Central memory CD8-positive, alpha-beta T cell (primary cell): ENCODE data around the gene C6orf132.

ENCODE experiments used
- ATAC-seq: fragments of 150-1000 bp; cut with Tn5 transposase; replicated peaks from 2 replicates; pipeline ENCODE4 v1.10.0; 2022; ENCODE audit warnings: mild to moderate bottlenecking, moderate FRiP score, moderate number of reproducible peaks; ENCODE audit not compliant: poor library complexity, severe bottlenecking; ENCODE audit errors: extremely low read depth
- DNase-seq, 2 donors: peaks; one replicate each; pipeline ENCODE4 v3.0.0; 2021; ENCODE audit warnings: low spot score in 2 of 2
- H3K27ac Mint-ChIP-seq: one replicate; pipeline ENCODE4 v1.8.0; 2022; ENCODE audit warnings: low read depth, mild to moderate bottlenecking, moderate library complexity, mixed read lengths
- H3K27me3 Mint-ChIP-seq: one replicate; pipeline ENCODE4 v1.8.0; 2022; ENCODE audit warnings: mixed read lengths
- H3K36me3 Mint-ChIP-seq: one replicate; pipeline ENCODE4 v1.8.0; 2022; ENCODE audit warnings: mild to moderate bottlenecking, moderate library complexity, mixed read lengths; ENCODE audit not compliant: insufficient read depth
- H3K4me1 Mint-ChIP-seq: one replicate; pipeline ENCODE4 v1.8.0; 2022; ENCODE audit warnings: mixed read lengths
- H3K4me3 Mint-ChIP-seq: one replicate; pipeline ENCODE4 v1.8.0; 2022; ENCODE audit warnings: mild to moderate bottlenecking, moderate library complexity, mixed read lengths
- H3K9me3 Mint-ChIP-seq: one replicate; pipeline ENCODE4 v1.8.0; 2022; ENCODE audit warnings: mixed read lengths

Gene C6orf132

DNA sequence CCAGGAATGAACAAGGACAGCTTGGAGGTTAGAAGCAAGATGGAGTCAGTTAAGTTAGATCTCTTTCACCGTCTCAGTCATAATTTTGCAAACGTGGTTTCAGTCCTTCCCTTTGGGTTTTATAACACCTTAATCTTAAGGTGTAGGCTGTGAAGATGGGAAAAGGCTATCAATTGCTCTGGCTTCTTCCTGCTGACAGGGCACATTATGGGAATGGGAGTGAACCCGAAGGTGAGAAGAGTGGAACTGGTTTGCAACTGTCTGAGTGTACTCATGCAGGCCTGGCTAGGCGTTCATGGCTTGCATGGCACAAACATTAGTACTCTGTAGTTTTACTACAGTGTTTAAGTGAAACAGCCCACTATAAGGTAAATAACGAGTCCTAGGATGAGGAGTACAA is 82.7 kb downstream of the C6orf132 start:
- Mint-ChIP-seq H3K4me1 (no peaks in the 10 kb centered on the region), H3K27ac (no peak overlapping the region), H3K4me3 (no peak overlapping the region), H3K36me3 (peaks cover 70% of the 10 kb centered on the region), H3K27me3 (no peaks in the 10 kb centered on the region), H3K9me3 (no peaks in the 10 kb centered on the region)
- no peak for DNase-seq
- ATAC-seq = no peak

DNA sequence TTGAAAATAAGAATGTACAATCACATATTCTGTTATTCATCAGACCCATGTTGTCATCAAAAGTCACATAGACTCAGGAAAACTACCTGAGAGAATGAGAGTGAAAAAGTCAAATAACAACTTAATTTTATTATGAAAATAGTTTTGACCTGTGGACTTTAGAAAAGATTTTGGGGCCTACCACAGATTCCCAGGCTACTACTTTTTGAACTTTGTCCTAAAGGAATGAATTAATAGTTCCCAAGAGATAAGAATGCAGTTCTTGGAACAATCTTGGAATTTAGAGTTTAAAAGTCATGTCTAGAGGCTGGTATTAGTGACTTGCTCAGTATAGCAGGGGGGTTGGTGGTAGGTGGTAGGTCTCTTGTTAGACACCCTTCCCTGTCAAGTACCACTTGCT is 88.8 kb downstream of the C6orf132 start:
- Mint-ChIP-seq H3K4me3 (peak overlapping the region; percentile 31), H3K9me3 (no peaks in the 10 kb centered on the region), H3K4me1 (peaks cover 24% of the 10 kb centered on the region), H3K36me3 (peaks cover 61% of the 10 kb centered on the region), H3K27me3 (no peaks in the 10 kb centered on the region), H3K27ac (no peak overlapping the region)
- no peak for DNase-seq
- no peak for ATAC-seq

DNA sequence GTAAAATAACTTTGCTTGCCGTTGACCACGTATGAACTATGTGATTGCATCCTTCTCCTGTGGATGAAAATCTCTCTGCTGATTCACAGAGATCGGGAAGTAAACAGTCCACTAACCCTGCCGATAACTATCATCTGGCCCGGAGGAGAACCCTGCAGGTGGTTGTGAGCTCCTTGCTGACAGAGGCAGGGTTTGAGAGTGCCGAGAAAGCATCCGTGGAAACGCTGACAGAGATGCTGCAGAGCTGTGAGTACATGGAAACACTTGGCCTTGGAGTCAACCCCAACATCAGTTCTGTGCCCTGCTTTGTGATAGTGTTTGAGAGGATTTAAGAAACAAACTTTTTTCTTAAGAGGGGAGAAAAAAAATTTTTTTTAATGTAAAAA is 91.2 kb downstream of the C6orf132 start:
- no peaks in the 10 kb centered on the region for H3K9me3 Mint-ChIP-seq
- H3K36me3 Mint-ChIP-seq = peaks cover 53% of the 10 kb centered on the region
- no peaks in the 10 kb centered on the region for H3K27me3 Mint-ChIP-seq
- peak overlapping the region; percentile 89 for H3K27ac Mint-ChIP-seq
- no peak for ATAC-seq
- peaks cover 42% of the 10 kb centered on the region for H3K4me1 Mint-ChIP-seq
- no peak for DNase-seq
- H3K4me3 Mint-ChIP-seq = peak overlapping the region; percentile 96
